ENCODE results near the gene CLDN6. TPM values are rescaled to one million over a fixed set of nuclear protein-coding genes. Genes with fewer than 3 reads are reported as not detected.
A peak's percentile ranks its signal among the peaks of the same experiment; 100 is the strongest.

Gene CLDN6
- total RNA-seq, 1 donor from 2014 or later = 813 TPM

DNA sequence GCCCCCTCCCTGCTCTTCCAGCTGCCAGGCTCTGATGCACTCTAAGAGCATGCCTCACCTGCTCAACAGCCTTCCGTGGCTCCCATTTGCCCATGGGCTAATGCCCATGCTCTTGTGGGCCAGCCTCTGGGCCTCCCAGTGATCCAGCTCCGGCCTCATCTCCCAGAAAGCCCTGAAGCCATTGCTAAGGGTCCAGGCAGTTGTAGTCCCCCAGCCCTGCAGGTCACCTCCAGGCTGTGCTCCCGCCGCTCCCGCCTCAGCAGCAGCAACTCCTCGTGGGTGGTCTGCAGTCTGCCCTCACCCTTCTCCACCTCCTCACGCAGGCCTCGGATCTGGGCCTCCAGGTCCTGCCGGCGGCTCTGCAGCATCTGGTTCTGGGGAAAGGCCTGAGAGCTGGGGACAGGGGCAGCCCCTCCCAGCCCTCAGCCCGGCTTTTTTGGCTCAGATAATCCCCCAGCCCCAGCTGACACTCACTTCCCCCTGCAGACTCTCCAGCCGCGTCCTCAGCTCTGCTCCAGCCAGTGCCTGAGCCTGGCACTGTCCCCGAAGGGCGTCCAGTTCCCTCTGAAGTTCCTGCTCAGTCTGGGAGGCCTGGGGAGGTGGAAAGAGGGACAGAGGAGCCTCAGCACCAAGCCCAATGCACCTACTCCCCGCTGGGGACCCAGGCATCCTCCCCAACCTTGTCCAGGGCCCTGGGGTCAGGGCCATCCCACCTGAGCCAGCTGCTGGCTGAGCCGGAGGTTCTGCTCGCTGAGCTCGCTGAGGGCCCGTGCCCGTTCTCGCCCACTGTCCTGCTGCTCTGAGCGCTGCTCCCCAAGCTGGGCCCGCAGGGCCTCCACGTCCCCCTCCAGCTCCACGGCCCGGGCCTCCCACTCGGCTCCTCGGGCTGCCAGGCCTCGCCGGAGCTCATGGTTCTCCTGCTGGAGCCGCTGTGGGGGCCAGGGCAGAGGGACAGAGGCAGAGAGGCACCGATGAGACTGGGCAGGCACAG lies 12.5 kb upstream of the CLDN6 start:
- TF ChIP-seq CTCF (conservative IDR thresholded peaks at IDR 0.05; ENCODE audit: low read depth, low read length) = no peak
- H3K4me3 ChIP-seq (ENCODE audit: low read depth, low read length) = no peak overlapping the region
- no peak for DNase-seq (ENCODE audit: low read depth)

GRCh38 chr16:3029491-3030221 lies 11.7 kb upstream of the CLDN6 start:
- TF ChIP-seq CTCF (conservative IDR thresholded peaks at IDR 0.05; ENCODE audit: low read depth, low read length) = no peak
- peak overlapping the region; percentile 40 for H3K4me3 ChIP-seq (ENCODE audit: low read depth, low read length)
- no peak for DNase-seq (ENCODE audit: low read depth)

DNA sequence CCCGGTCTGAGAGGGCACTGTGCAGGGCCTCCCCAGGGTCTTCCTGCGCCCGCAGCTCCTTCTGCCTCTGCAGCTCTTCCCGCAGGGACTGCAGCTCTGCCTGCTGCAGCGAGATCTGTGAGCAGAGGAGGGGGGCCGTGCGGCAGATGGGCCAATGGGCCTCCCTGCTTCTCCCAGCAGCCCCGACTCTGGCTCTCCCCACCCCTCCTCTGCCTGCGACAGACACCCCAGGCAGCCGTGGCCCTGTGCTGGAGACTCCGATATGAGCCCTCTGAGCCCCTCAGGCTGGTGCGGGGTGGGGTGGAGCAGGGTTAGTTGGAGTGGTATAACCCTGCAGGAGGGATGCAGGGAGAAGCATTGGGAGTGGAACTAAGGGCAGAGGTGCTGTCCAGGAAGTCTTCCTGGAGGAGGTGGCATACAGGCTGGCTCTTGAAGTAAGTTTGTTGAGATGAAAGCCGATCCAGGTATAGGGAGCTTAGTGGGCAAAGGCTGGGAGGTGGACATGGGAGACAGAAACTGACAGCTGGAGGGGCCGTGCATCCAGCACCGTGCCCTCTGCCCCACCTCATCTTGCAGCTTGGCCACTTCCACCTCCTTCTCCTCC lies 10.8 kb upstream of the CLDN6 start:
- no peak overlapping the region for H3K4me3 ChIP-seq (ENCODE audit: low read depth, low read length)
- TF ChIP-seq CTCF (conservative IDR thresholded peaks at IDR 0.05; ENCODE audit: low read depth, low read length) = no peak
- DNase-seq (ENCODE audit: low read depth) = no peak

DNA sequence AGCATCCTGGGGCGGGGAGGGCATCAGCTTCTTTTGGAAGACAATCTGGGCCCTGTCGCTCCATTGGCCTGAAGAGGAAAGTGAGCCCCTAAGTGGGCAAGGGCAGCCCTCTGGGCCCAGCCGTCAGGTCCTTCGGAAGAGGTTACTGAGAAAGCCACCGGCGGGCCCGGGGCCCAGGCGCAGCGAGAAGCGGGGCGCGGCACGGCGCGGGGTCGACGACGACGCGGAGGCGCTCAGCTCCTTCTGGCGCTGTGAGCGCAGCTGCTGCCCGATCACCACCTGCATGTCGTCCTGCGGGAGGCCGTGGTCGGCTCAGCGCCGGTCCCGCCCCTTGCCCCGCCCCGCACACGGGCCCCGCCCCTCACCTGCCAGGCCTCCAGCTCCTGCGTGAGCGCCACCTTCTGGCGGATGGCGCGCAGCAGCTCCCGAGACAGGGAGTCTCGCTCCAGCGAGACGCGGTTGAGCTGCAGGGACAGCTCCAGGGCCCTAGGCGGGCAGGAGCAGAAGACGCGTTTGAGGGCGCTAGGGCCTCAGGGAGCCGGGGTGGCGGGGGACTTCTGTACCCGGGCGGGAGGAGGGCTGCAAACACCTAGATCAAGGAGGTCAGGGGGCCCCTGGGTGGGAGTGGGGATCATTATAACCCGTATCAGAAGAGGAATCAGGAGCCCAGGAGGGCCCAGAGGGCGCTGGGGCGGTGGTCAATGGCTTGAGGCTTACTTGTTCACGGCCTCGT lies 10.2 kb upstream of the CLDN6 start:
- DNase-seq (ENCODE audit: low read depth) = no peak
- peak; percentile 69 for TF ChIP-seq CTCF (conservative IDR thresholded peaks at IDR 0.05; ENCODE audit: low read depth, low read length)
- peak overlapping the region; percentile 14 for H3K4me3 ChIP-seq (ENCODE audit: low read depth, low read length)

- TF ChIP-seq CTCF (conservative IDR thresholded peaks at IDR 0.05; ENCODE audit: low read depth, low read length) = no peak
- no peak for DNase-seq (ENCODE audit: low read depth)
- H3K4me3 ChIP-seq (ENCODE audit: low read depth, low read length) = no peak overlapping the region
These were observed 9.5 kb upstream of the CLDN6 start for GRCh38 chr16:3027489-3027795.

GRCh38 chr16:3026609-3027488 lies 8.9 kb upstream of the CLDN6 start:
- no peak for DNase-seq (ENCODE audit: low read depth)
- TF ChIP-seq CTCF (conservative IDR thresholded peaks at IDR 0.05; ENCODE audit: low read depth, low read length) = no peak
- H3K4me3 ChIP-seq (ENCODE audit: low read depth, low read length) = no peak overlapping the region

Measured in epithelial cell of proximal tubule (primary cell).